DOHH2 (cell line): ENCODE results near the gene IL10RA.

ENCODE experiments used
- CTCF ChIP-seq: fragments of 200-600 bp; sonication (generic); IDR thresholded peaks from one replicate; pipeline ENCODE4 v1.5.1; 2014; ENCODE audit warnings: antibody characterized with exemption, mild to moderate bottlenecking, low read depth, low read length; ENCODE audit not compliant: poor library complexity, severe bottlenecking
- EZH2phosphoT487 ChIP-seq: fragments of 200-600 bp; sonication (generic); IDR thresholded peaks from 2 replicates; pipeline ENCODE4 v1.6.1; 2017; ENCODE audit warnings: borderline replicate concordance, mild to moderate bottlenecking, antibody characterized with exemption, low read length, moderate library complexity, mixed read lengths

GRCh38 chr11:118033443-118033842, 47.2 kb downstream of the IL10RA start:
- TF ChIP-seq CTCF (no peak), EZH2phosphoT487 (no peak)
